Stimulated activated CD4-positive, alpha-beta T cell treated with anti-CD3 and anti-CD28 coated beads, Interleukin-2, amount 100 ng/mL, for 24 hours (primary cell): ENCODE data around the gene TKT.
A peak's percentile ranks its signal among the peaks of the same experiment; 100 is the strongest.

Source experiments
- DNase-seq, 2 donors: peaks; one replicate each; pipeline ENCODE4 v3.0.0-alpha.2; 2020

TKT gene

DNA sequence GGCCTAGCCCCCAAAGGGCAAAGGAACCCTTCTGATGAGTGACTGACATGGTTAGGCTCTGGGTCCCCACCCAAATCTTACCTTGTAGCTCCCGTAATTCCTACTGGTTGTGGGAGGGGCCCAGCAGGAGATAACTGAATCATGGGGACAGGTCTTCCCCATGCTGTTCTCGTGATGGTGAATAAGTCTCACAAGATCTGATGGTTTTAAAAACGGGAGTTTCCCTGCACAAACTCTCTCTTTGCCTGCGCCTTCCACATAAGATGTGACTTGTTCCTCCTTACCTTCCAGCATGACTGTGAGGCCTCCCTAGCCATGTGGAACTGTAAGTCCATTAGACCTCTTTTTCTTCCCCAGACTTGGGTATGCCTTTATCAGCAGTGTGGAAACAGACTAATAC, 16.9 kb downstream of the TKT start:
- DNase-seq: no peak

- DNase-seq: no peak
Measured at GRCh38 chr3:53238051-53238850, 17.6 kb downstream of the TKT start.

GRCh38 chr3:53236112-53236841, 19.5 kb downstream of the TKT start:
- DNase-seq: no peak

- no peak for DNase-seq
Measured at GRCh38 chr3:53235545-53235944, 20.3 kb downstream of the TKT start.

DNA sequence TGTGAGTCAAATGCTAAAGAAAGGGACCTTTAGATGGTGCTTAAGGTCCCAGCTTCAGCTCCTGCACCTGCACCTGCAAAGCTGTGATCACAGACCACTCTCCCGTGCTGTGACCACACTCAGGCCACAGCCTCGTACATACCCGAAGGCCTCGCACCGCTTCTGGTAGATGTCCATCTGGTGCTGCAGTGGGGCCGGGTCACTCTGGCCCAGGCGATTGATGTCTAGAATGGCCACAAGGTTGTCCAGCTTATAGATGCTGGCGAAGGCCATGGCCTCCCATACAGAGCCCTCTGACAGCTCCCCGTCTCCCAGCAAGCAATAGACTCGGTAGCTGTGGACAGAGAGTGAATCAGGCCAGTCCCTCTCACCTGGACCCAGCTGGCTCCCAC, 21.0 kb downstream of the TKT start:
- no peak for DNase-seq

DNA sequence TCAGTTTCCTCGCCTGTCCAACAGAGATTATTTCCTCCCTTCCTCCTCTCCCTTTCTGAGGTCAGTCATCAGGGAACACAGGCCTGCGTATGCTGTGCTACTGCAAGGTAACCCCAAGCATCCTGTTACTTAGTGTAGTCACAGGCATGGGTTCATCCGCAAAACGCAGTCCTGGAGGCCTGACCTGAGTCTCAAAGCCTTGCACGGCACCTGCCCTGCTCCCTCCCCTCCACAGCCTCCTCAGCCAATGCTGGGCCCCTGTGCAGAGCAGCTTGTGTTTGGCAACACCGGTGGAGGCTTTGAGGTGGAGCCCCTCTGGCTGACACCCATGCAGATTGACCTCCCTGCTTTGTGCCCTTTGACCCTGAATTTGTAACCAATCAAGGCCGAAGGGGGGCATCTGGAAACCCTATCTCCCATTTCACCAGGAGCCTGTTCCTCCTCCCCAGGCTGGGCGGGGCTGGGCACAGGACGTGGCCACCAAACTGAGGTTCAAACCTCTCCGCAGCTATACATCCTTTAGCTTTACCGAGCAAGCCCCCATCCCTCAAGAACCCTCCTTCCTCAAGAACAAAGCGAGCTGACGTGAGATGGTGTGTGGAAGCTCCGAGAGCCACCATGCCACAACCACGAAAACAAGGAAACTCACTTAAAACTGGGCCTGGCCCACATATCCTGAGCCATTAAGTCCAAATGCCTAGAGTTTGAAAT, 21.5 kb downstream of the TKT start:
- no peak for DNase-seq

DNA sequence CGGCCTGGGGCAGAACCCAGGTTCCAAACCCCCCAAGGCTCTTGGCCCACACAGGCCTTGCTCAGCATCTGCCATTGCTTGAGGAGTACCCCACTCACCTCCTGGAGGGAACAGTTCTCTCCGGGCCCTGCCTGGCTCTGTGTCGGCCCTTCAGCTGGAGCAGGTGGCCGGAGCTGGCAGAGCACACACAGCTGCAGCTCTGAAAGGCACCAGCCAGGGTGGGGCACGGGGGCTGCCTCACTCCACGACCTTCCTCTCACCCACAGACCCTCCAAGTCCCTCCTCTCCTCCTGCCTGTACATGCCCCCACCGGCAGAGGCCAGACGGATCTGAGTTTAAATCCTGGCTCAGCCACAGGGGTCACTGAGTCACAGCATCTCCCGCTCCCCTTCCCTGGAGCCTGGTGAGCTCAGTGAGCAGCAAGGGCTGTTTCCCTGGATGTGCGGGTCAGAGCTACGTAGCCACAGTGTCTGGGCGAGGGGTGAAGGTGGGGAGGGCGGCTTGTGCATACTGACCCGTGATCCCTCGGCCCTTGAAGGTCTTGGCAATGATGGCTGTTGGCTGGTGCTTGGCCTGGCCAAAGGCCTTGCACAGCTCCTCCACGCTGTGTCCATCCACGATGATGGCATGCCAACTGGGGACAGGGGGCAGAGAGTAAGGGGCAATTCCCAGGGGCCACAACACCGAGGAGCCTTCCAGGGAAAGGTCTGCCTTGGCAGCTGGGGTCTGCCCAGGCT, 23.0 kb downstream of the TKT start:
- no peak for DNase-seq

GRCh38 chr3:53231532-53232511, 24.0 kb downstream of the TKT start:
- no peak for DNase-seq

DNA sequence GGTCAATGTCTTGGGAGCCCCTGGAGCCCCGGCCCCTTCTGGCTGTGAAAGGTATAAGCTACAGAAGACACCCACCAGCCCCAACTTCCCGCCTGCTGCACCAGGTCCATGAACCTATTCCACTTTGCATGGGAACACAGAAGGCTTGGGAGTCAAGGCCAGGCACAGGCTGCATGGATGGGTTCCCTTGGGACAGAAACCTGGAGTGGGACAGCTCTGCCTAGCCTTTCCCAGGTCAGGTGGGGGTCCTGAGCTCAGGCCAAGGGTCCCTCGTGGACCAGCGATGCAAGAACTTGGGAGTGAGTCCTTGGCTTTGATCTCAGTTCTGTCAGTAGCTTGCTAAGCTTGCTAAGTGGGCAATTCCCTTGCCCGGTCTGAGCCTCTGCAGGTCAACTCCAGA, 25.0 kb downstream of the TKT start:
- no peak for DNase-seq

- no peak for DNase-seq
Measured at GRCh38 chr3:53230041-53230621, 25.7 kb downstream of the TKT start.

DNA sequence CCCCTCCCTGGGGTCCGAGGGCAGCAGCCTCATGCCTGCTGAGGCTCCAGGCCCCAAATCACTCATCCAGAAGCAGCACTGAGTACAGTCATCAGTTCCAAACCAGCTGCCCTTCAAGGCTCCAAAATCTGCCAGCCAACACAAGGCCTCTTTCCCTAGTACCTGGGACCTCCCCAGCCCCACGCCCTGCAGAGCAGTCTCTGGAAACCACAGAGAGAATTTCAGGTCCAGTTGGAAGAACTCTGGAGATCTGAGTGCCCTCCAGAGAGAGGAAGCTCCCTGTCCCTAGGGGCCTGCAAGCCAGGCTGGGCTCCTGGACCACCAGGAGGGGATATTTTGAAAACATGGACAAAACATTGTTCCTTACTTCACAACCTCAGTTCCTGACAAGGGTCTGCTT, 26.2 kb downstream of the TKT start:
- DNase-seq: no peak

DNA sequence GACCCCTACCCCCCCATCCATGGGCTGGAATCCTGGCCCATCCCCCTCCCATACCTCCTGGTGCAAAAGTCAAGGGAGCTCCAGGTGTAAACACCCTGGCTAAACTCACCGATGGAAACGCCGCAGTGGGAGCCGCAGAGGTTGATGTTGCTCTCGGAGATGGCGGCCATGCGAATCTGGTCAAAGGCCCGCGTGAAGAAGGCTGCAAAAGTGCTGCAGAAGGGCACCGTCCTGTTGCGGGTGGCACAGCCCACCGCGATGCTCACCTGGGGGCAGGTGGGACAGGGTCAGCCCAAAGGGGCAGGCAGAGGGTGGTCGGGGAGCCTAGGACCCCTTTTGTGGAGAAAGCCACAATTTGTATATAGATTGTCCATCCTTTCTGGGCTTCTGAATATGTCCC, 26.7 kb downstream of the TKT start:
- no peak for DNase-seq

DNA sequence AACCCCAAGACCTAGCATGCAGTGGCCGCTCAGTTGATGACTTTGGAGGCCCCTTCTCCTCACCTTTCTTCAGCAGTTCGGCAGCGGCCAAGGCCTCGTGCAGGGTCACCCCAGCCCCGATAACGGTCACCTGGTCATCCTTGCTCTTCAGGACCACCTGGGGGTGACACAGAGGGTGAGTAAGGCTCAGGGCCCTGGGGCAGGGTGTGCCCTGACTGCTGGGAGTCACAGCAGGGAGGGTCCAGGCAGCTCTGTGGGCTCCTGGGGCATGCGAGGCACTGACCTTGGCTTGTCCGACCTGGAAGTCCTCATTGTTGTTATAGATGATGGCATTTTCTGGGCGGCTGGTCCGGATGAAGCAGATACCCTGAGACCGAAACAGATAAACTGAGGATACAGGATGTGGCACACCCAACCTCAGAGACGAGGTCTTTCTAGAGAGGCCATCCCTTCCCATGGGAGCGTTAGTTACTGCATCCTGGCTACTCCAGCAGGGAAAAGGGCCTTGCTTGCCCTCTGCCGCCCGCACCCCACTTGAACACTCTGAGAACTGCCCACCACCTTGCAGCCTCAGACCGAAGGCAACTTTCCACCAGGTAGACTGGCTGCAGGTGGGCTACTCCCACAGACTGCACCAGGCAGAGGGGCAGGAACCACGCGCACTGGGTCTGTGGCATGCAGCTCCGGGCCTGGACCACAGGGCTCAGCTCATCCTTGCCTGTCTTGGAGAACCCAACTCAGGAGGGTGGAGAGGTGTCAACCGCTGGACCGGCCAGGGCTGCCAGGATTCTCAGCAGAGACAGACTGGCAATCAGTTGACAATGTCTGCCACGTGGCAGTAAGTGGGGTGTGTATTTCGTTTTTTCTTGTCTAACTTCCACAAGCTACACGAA, 27.6 kb downstream of the TKT start:
- DNase-seq: no peak

DNA sequence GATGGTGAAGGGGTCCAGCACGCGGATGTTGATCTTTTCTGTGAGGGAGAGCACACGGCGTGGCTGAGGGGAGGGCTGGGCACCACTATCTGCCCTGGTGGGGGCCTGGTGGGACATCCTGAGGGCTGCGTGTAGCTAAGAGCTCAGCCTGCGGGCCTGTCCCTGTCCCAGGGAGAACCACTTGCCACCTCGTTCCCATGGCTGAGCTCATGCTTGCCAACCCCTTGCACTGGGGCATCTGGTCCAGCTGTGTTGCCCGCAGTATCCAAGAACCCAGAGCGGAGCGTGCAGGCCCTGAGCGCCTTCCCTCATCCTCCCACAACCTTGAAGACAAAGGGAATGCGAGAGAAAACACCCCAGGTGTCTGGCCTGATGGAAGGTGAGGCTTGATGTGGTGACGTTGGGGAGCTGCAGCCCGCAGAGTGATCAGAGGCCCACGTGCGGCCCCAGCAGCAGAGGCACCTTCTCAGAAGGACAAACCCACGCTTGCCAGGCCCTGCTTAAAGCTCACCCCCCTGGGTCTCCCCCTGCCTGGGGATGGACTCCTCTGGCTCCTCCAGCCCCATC, 28.9 kb downstream of the TKT start:
- no peak for DNase-seq

DNA sequence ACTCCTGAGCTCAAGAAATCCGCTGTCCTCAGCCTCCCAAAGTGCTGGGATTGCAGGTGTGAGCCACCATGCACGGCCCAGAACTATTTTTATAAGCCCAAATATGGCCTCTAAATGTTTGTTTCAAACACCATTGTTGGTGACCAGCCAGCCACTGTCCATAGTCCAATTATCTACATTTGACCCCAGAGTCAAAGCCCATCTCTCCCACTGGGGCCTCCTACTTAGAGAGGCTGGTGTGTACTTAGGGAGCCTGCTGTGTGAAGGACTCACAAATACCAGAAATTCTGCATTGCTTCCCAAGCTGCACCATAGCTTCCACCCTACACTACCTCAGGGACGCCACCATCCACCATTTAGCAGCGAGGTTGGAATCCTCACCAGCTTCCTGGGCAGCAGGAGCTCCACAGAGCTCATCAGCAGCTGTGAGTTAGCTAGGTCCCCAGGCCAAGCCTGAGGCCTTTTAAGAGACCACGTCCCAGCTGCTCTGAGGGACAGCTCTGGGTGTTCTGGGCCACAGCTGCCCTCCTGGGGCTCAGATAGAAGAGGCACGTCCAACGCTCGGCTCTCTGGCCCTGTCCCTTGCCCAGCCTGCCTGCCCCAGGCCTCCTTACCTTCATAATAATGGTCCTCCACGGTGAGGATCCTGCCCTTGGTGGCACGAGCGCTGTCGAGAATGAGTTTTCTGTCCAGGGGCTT, 29.5 kb downstream of the TKT start:
- DNase-seq: no peak

- no peak for DNase-seq
Measured at GRCh38 chr3:53225651-53226050, 30.2 kb downstream of the TKT start.

- DNase-seq: no peak
Measured at GRCh38 chr3:53225181-53225580, 30.6 kb downstream of the TKT start.

- DNase-seq: no peak
Measured at GRCh38 chr3:53224536-53224935, 31.3 kb downstream of the TKT start.

DNA sequence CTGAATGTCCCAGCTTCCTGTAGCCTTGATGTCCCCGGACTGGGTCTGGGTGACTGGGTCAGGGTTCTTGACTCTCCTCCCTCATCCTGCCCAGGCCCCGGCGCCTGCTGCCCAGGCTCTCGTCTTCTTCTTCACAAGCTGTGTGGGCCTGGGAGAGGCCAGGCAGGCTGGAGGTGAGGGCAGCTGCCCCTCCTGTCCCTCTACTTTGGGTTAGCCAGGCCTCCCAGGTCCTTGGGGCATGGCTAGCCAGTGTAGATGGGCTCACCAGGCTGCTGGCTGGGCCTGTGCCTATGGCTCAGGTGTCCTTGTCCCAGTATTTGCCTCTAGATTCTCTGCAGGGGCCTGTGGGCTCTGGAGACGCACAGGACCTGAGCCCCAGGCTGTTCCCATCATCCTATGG, 31.8 kb downstream of the TKT start:
- peak in 1 of 2 donors; percentile 8 for DNase-seq
